ENCODE measurements around the gene FOXM1. TPM values are rescaled to one million over a fixed set of nuclear protein-coding genes. Genes with fewer than 3 reads are reported as not detected.
A peak's percentile ranks its signal among the peaks of the same experiment; 100 is the strongest.

Gene FOXM1
- total and polyA plus RNA-seq, 5 donors from 2014 or later, result 0.44 to 3.8 (median 0.87) TPM

DNA sequence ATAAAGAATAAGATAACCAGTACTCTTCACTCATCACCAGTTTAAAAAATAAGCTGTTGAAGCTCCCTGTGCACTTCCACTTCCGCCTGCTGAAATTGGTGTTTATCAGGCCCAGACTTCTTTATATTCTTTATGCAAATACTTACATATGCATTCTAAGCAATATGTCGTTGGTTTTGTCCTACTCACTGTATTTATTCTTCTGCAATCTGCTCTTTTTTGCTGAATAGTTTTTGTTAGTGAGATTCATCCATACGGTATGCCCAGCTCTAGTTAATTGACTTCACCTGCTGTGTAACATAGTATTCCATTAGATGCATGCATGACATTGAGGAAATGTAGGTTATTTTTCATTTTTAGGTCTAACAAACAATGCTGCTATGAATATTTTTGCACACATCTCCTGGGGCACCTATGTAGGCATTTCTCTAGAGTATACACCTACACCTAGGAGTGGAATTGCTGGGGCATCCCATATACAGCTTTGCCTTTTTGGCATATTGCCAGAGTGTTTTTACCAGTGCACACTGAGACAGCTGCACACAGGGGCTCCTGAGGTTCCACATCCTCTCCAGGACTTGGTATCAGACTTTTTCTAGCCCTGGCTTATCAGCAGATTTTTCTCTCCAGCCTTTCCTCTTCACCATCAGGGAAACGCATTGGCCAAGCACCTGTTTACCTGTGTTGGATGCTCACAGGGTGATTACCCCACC lies 41.1 kb downstream of the FOXM1 start:
- no peak for ATAC-seq (ENCODE audit: low read depth in 2 of 2)
- peak overlapping the region in 1 of 3 donors; percentile 11 for H3K27ac Mint-ChIP-seq
- H3K4me3 Mint-ChIP-seq, result no peak overlapping the region
- Histone ChIP-seq H3K27me3 (ENCODE audit: control insufficient read depth, insufficient read depth, low read length) (no peaks in the 10 kb centered on the region), H3K9me3 (ENCODE audit: control insufficient read depth in 2 of 2, low read length in 2 of 2) (no peaks in the 10 kb centered on the region), H3K36me3 (ENCODE audit: control insufficient read depth, insufficient read depth, low read length) (peaks cover 14% of the 10 kb centered on the region), H3K27ac (ENCODE audit: insufficient read depth, low read length, poor library complexity, severe bottlenecking) (no peak overlapping the region), H3K4me3 (ENCODE audit: low read depth, low read length) (no peak overlapping the region), H3K4me1 (ENCODE audit: control insufficient read depth, insufficient read depth, low read length, poor library complexity, severe bottlenecking) (no peaks in the 10 kb centered on the region)
- no peaks in the 10 kb centered on the region for H3K27me3 Mint-ChIP-seq
- H3K9me3 Mint-ChIP-seq, result no peaks in the 10 kb centered on the region
- H3K36me3 Mint-ChIP-seq, result peaks cover 21% of the 10 kb centered on the region
- H3K4me1 Mint-ChIP-seq, result peaks cover 0 to 12% (median 7%) of the 10 kb centered on the region in 4 donors
- no peak for DNase-seq

DNA sequence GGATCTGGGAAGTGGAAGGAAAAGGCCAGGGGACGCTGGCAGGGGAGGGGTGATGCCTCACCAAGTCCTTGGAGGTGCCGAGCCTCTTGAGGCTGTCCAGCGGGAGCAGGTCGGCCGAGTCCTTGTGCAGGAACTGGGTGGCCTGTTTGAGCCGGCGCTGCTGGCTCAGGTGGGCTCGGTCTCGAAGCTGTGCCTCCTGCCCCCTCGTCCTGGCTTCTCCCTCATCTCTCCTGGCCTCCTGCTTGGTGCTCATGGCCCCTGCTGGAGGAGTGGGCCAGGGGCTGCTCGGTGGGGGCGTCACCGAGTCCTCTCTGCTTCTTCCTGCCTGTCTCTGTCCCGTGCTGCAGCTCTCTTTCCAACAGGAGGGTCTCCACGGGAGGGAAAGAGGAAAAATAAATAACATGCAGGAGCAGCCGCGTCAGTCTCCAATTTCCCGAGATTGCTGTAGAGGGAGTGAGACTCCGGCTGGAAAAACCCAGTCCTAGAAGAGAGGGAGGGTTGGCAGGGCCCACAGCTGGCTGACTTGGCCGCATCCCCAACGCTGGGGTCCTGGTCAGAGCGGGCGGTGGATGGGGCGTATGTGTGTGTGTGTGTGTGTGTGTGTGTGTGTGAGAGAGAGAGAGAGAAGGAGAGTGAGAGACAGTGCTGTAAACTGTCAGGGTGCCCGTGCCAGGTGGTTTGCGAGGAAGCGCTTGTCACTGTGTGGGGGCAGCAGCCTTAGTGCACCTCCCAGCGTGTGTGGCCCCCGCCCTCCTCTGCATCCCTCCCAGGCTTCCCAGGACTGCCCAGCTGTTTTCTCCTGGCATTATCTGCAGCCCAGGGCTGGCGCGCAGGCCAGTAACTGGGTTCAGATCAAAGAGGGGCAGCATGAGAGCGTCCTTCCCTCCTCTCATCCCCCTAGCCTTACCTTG lies 42.1 kb downstream of the FOXM1 start, which contains the start of gene NRIP2:
Gene NRIP2, minus strand, starts transcription at position 455 of the 911 bp plus-strand sequence. Its CDS starts 52 bp downstream, at position 403.
- Histone ChIP-seq H3K27me3 (ENCODE audit: control insufficient read depth, insufficient read depth, low read length) (no peaks in the 10 kb centered on the region), H3K4me3 (ENCODE audit: low read depth, low read length) (no peak within 1 kb of the TSS), H3K4me1 (ENCODE audit: control insufficient read depth, insufficient read depth, low read length, poor library complexity, severe bottlenecking) (no peaks in the 10 kb centered on the region), H3K27ac (ENCODE audit: insufficient read depth, low read length, poor library complexity, severe bottlenecking) (no peak within 1 kb of the TSS), H3K9me3 (ENCODE audit: control insufficient read depth in 2 of 2, low read length in 2 of 2) (no peaks in the 10 kb centered on the region), H3K36me3 (ENCODE audit: control insufficient read depth, insufficient read depth, low read length) (peaks cover 17% of the 10 kb centered on the region)
- no peak for ATAC-seq (ENCODE audit: low read depth in 2 of 2)
- no peaks in the 10 kb centered on the region for H3K9me3 Mint-ChIP-seq
- H3K36me3 Mint-ChIP-seq, result peaks cover 25% of the 10 kb centered on the region
- peak within 1 kb of the TSS in 2 of 3 donors; percentile 64 to 81 for H3K27ac Mint-ChIP-seq
- no peak for DNase-seq
- H3K4me1 Mint-ChIP-seq, result peaks cover 0 to 12% (median 7%) of the 10 kb centered on the region in 4 donors
- H3K4me3 Mint-ChIP-seq, result no peak within 1 kb of the TSS
- no peaks in the 10 kb centered on the region for H3K27me3 Mint-ChIP-seq

DNA sequence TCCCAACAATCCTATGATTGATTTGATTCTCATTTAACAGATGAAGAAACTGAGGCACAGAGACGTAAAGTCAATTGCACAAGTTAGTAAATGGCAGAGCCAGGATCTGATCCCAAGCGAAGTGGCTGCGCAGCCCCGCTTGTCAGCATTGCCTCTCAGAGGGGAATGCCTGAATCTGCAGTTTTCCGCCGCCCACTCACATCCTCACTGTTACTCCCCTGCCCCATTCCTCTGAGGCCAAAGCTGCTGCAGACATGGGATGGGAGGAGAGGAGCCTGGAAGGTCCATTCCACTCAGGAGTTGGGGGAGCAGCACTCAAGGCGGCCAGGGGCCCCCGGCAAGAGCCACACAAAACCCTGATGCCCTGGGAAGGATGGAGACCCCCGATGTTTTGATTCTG lies 43.2 kb downstream of the FOXM1 start:
- H3K4me1 ChIP-seq (ENCODE audit: control insufficient read depth, insufficient read depth, low read length, poor library complexity, severe bottlenecking), result no peaks in the 10 kb centered on the region
- Mint-ChIP-seq H3K9me3 (no peaks in the 10 kb centered on the region), H3K36me3 (peaks cover 21% of the 10 kb centered on the region), H3K27me3 (no peaks in the 10 kb centered on the region), H3K27ac (peak overlapping the region in 1 of 3 donors; percentile 9), H3K4me1 (peaks cover 4 to 12% (median 7%) of the 10 kb centered on the region in 4 donors), H3K4me3 (no peak overlapping the region)
- no peak overlapping the region for H3K27ac ChIP-seq (ENCODE audit: insufficient read depth, low read length, poor library complexity, severe bottlenecking)
- ATAC-seq (ENCODE audit: low read depth in 2 of 2) (no peak), DNase-seq (no peak)
- no peaks in the 10 kb centered on the region for H3K9me3 ChIP-seq (ENCODE audit: control insufficient read depth in 2 of 2, low read length in 2 of 2)
- no peak overlapping the region for H3K4me3 ChIP-seq (ENCODE audit: low read depth, low read length)
- H3K36me3 ChIP-seq (ENCODE audit: control insufficient read depth, insufficient read depth, low read length), result peaks cover 8% of the 10 kb centered on the region
- H3K27me3 ChIP-seq (ENCODE audit: control insufficient read depth, insufficient read depth, low read length), result no peaks in the 10 kb centered on the region

DNA sequence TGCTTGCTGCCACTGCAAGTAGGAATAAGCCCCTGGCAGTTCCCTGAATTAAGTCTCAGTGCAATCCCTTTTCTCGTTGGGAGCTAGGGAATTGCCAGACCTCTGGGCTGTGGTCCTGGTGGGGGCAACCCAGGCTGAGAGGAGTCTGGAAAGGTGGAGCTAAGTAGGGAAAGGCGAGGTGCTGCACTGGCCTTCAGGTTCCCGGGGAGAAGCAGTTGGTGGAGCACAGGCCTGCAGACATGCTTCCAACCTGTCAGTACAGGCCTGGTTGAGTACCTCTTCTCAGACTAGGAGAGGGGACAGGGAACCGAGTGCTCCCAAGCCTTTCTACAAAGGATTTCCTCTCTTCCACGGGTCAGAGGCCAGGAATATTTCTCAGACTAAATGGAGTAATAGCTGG lies 43.6 kb downstream of the FOXM1 start:
- Mint-ChIP-seq H3K4me1 (peaks cover 5 to 12% (median 7%) of the 10 kb centered on the region in 4 donors), H3K36me3 (peaks cover 23% of the 10 kb centered on the region), H3K4me3 (no peak overlapping the region), H3K27me3 (no peaks in the 10 kb centered on the region), H3K9me3 (no peaks in the 10 kb centered on the region), H3K27ac (no peak overlapping the region)
- Histone ChIP-seq H3K4me1 (ENCODE audit: control insufficient read depth, insufficient read depth, low read length, poor library complexity, severe bottlenecking) (no peaks in the 10 kb centered on the region), H3K27me3 (ENCODE audit: control insufficient read depth, insufficient read depth, low read length) (no peaks in the 10 kb centered on the region), H3K36me3 (ENCODE audit: control insufficient read depth, insufficient read depth, low read length) (peaks cover 8% of the 10 kb centered on the region), H3K4me3 (ENCODE audit: low read depth, low read length) (no peak overlapping the region), H3K9me3 (ENCODE audit: control insufficient read depth in 2 of 2, low read length in 2 of 2) (no peaks in the 10 kb centered on the region), H3K27ac (ENCODE audit: insufficient read depth, low read length, poor library complexity, severe bottlenecking) (no peak overlapping the region)
- DNase-seq, result no peak
- no peak for ATAC-seq (ENCODE audit: low read depth in 2 of 2)

DNA sequence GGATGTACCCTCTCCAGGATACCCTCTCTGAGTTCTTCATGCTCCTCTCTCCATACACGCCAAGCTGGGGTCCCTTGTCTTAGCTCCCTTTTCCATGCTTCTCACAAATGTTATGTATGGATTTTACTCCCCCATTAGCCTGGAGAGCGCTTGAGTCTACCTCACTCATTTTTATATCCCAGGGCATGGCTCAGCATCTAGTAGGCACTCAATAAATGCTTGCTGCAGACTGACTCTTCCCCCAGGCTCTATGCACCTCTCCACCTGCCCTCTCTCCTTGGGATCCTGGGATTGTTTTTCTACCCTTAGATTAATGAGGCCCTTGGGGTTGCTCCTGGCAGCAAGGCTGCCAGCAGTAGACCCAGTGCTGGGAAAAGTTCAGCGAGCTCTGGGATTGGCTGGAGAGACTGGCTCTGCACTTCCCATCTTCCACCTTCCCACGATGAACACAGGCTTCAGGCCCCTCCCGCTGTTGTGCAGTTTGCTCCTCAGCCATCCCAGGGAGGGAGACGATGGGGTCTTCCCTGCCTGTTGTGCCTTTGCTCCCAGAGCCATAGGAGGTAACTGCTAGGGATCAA lies 44.3 kb downstream of the FOXM1 start:
- Mint-ChIP-seq H3K27ac (peak overlapping the region in 2 of 3 donors; percentile 43 to 66), H3K9me3 (no peaks in the 10 kb centered on the region), H3K36me3 (peaks cover 27% of the 10 kb centered on the region), H3K27me3 (no peaks in the 10 kb centered on the region), H3K4me1 (peaks cover 5 to 12% (median 7%) of the 10 kb centered on the region in 4 donors), H3K4me3 (no peak overlapping the region)
- Histone ChIP-seq H3K27ac (ENCODE audit: insufficient read depth, low read length, poor library complexity, severe bottlenecking) (no peak overlapping the region), H3K36me3 (ENCODE audit: control insufficient read depth, insufficient read depth, low read length) (peaks cover 12% of the 10 kb centered on the region), H3K9me3 (ENCODE audit: control insufficient read depth in 2 of 2, low read length in 2 of 2) (no peaks in the 10 kb centered on the region), H3K27me3 (ENCODE audit: control insufficient read depth, insufficient read depth, low read length) (no peaks in the 10 kb centered on the region), H3K4me3 (ENCODE audit: low read depth, low read length) (no peak overlapping the region), H3K4me1 (ENCODE audit: control insufficient read depth, insufficient read depth, low read length, poor library complexity, severe bottlenecking) (no peaks in the 10 kb centered on the region)
- ATAC-seq (ENCODE audit: low read depth in 2 of 2) (no peak), DNase-seq (no peak)

DNA sequence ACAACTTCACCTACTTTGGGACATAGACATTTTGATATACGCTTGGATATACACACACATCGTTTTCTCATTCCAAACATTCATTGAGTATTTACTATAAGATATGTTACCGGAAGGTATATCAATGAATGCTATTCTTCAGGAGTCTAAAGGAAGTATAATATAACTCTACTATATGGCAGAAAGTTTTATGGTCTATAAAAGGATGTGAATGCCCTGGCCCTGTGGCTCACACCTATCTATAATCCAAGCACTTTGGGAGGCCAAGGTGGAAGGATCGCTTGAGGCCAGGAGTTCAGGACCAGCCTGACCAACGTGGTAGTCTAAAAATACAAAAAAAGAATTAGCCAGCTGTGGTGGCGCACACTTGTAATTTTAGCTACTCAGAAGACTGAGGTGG lies 47.7 kb downstream of the FOXM1 start:
- no peaks in the 10 kb centered on the region for H3K9me3 Mint-ChIP-seq
- Histone ChIP-seq H3K4me1 (ENCODE audit: control insufficient read depth, insufficient read depth, low read length, poor library complexity, severe bottlenecking) (no peaks in the 10 kb centered on the region), H3K9me3 (ENCODE audit: control insufficient read depth in 2 of 2, low read length in 2 of 2) (no peaks in the 10 kb centered on the region), H3K4me3 (ENCODE audit: low read depth, low read length) (no peak overlapping the region), H3K27me3 (ENCODE audit: control insufficient read depth, insufficient read depth, low read length) (no peaks in the 10 kb centered on the region), H3K27ac (ENCODE audit: insufficient read depth, low read length, poor library complexity, severe bottlenecking) (no peak overlapping the region), H3K36me3 (ENCODE audit: control insufficient read depth, insufficient read depth, low read length) (peaks cover 45% of the 10 kb centered on the region)
- no peak overlapping the region for H3K4me3 Mint-ChIP-seq
- peaks cover 45% of the 10 kb centered on the region for H3K36me3 Mint-ChIP-seq
- no peak overlapping the region for H3K27ac Mint-ChIP-seq
- DNase-seq (no peak), ATAC-seq (ENCODE audit: low read depth in 2 of 2) (no peak)
- no peaks in the 10 kb centered on the region for H3K27me3 Mint-ChIP-seq
- H3K4me1 Mint-ChIP-seq, result peaks cover 0 to 10% (median 3%) of the 10 kb centered on the region in 4 donors

DNA sequence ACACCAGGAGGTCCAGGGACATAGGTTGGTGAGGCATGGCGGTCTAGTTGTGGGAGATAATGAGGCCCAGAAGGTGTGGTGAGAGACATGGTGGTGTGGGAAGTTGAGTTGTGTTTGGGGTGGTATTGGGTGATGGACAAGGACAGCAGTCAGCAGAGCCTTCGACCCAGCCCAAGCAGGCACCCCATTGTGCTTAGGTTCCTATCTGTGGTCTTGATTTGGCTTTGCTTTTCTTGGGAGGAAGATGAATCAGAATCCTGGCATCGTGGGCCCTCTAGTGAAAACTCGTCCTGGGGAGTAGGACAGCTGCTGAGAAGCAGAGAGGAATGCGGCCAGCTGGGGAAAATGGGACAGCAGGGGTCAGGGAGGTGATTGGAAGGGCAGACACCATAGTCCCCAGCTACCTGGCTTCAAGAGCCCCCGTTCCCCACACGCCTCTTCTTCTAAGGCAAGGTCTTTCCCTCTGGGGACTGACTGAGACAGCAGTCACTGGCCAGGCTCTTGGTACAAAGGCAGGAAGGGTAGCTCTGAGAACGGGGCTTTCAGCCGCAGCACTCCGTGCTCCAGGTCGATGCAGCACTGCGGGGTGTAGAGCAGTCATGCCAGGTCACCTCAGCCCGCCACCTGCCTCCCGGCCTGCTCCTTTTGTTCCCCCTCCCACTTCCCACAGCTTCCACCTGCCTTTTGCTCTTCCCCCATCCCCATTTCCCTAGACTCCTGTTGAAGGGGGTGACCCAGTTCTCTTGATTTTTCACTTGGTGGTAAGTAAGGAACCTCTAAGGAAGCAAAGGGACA lies 50.1 kb downstream of the FOXM1 start:
- no peaks in the 10 kb centered on the region for H3K27me3 Mint-ChIP-seq
- ATAC-seq (ENCODE audit: low read depth in 2 of 2), result no peak
- no peaks in the 10 kb centered on the region for H3K27me3 ChIP-seq (ENCODE audit: control insufficient read depth, insufficient read depth, low read length)

More for the DNA sequence above, 50.1 kb downstream of the FOXM1 start:
- Histone ChIP-seq H3K9me3 (ENCODE audit: control insufficient read depth in 2 of 2, low read length in 2 of 2) (no peaks in the 10 kb centered on the region), H3K4me1 (ENCODE audit: control insufficient read depth, insufficient read depth, low read length, poor library complexity, severe bottlenecking) (no peaks in the 10 kb centered on the region), H3K36me3 (ENCODE audit: control insufficient read depth, insufficient read depth, low read length) (peaks cover 68% of the 10 kb centered on the region), H3K27ac (ENCODE audit: insufficient read depth, low read length, poor library complexity, severe bottlenecking) (no peak overlapping the region), H3K4me3 (ENCODE audit: low read depth, low read length) (no peak overlapping the region)
- H3K9me3 Mint-ChIP-seq, result no peaks in the 10 kb centered on the region
- peak overlapping the region in 1 of 3 donors; percentile 41 for H3K27ac Mint-ChIP-seq
- H3K4me1 Mint-ChIP-seq, result peaks cover 0 to 12% (median 3%) of the 10 kb centered on the region in 4 donors
- H3K36me3 Mint-ChIP-seq, result peaks cover 61% of the 10 kb centered on the region
- no peak for DNase-seq
- H3K4me3 Mint-ChIP-seq, result no peak overlapping the region
